ENCODE results near the gene SCART1. TPM values are rescaled to one million over a fixed set of nuclear protein-coding genes. Genes with fewer than 3 reads are reported as not detected.
"Not testable (repeated sequence)": the region's sequence is repeated elsewhere in the genome, so short reads cannot be mapped to it uniquely, and the experiment has no call there.

Gene SCART1
- total RNA-seq, 2 donors from 2014 or later = 2.2 to 10.1 TPM

- no peak overlapping the region for H3K4me3 ChIP-seq
- no peak overlapping the region for H3K27ac ChIP-seq
- no peaks in the 10 kb centered on the region for H3K27me3 ChIP-seq (replicated peaks; ENCODE audit: insufficient read depth)
- no peaks in the 10 kb centered on the region for H3K36me3 ChIP-seq
- no peak for DNase-seq (ENCODE audit: low spot score)
- TF ChIP-seq POLR2A (IDR thresholded peaks at IDR 0.05) = no peak
- TF ChIP-seq CTCF (IDR thresholded peaks at IDR 0.05) = no peak
- TF ChIP-seq POLR2AphosphoS5 (IDR thresholded peaks at IDR 0.05) = no peak
- no peaks in the 10 kb centered on the region for H3K4me1 ChIP-seq (replicated peaks)
- H3K9me3 ChIP-seq = no peaks in the 10 kb centered on the region
- 88% methylated on average over 25 of the region's 25 CpGs for WGBS
- intact Hi-C loops (cut with DNase I) = no loop called here
Observed at GRCh38 chr10:133439517-133440461, 14.0 kb upstream of the SCART1 start.

- Histone ChIP-seq H3K9me3 (no peaks in the 10 kb centered on the region), H3K27ac (no peak overlapping the region), H3K4me3 (no peak overlapping the region), H3K27me3 (replicated peaks; ENCODE audit: insufficient read depth) (no peaks in the 10 kb centered on the region), H3K36me3 (no peaks in the 10 kb centered on the region), H3K4me1 (replicated peaks) (no peaks in the 10 kb centered on the region)
- intact Hi-C loops (cut with DNase I) = no loop called here
- DNase-seq (ENCODE audit: low spot score) = no peak
- WGBS = 97% methylated on average over 18 of the region's 18 CpGs
- TF ChIP-seq POLR2A (IDR thresholded peaks at IDR 0.05) (no peak), CTCF (IDR thresholded peaks at IDR 0.05) (no peak), POLR2AphosphoS5 (IDR thresholded peaks at IDR 0.05) (no peak)
Observed at GRCh38 chr10:133440633-133441285, 13.0 kb upstream of the SCART1 start.

GRCh38 chr10:133441356-133441755, 12.4 kb upstream of the SCART1 start:
- H3K9me3 ChIP-seq; H3K27me3 ChIP-seq (replicated peaks; ENCODE audit: insufficient read depth); H3K4me1 ChIP-seq (replicated peaks); DNase-seq (ENCODE audit: low spot score); intact Hi-C loops (cut with DNase I); H3K27ac ChIP-seq; H3K36me3 ChIP-seq; H3K4me3 ChIP-seq: not testable (repeated sequence)
- WGBS = 78% methylated on average over 7 of the region's 21 CpGs

- TF ChIP-seq POLR2A (IDR thresholded peaks at IDR 0.05) (no peak), CTCF (IDR thresholded peaks at IDR 0.05) (no peak), POLR2AphosphoS5 (IDR thresholded peaks at IDR 0.05) (no peak)
- no peaks in the 10 kb centered on the region for H3K36me3 ChIP-seq
- no peak overlapping the region for H3K4me3 ChIP-seq
- no peaks in the 10 kb centered on the region for H3K27me3 ChIP-seq (replicated peaks; ENCODE audit: insufficient read depth)
- WGBS = 78% methylated on average over 12 of the region's 12 CpGs
- no peak overlapping the region for H3K27ac ChIP-seq
- DNase-seq (ENCODE audit: low spot score) = no peak
- no peaks in the 10 kb centered on the region for H3K9me3 ChIP-seq
- intact Hi-C loops (cut with DNase I) = no loop called here
- H3K4me1 ChIP-seq (replicated peaks) = no peaks in the 10 kb centered on the region
Observed at GRCh38 chr10:133441780-133442179, 12.0 kb upstream of the SCART1 start.

GRCh38 chr10:133442191-133442966, 11.4 kb upstream of the SCART1 start:
- H3K27ac ChIP-seq = no peak overlapping the region
- intact Hi-C loops (cut with DNase I) = no loop called here
- no peaks in the 10 kb centered on the region for H3K9me3 ChIP-seq
- TF ChIP-seq CTCF (IDR thresholded peaks at IDR 0.05) = no peak
- no peak for TF ChIP-seq POLR2A (IDR thresholded peaks at IDR 0.05)
- TF ChIP-seq POLR2AphosphoS5 (IDR thresholded peaks at IDR 0.05) = no peak
- no peak overlapping the region for H3K4me3 ChIP-seq
- H3K27me3 ChIP-seq (replicated peaks; ENCODE audit: insufficient read depth) = no peaks in the 10 kb centered on the region
- no peak for DNase-seq (ENCODE audit: low spot score)
- no peaks in the 10 kb centered on the region for H3K4me1 ChIP-seq (replicated peaks)
- H3K36me3 ChIP-seq = no peaks in the 10 kb centered on the region
- 86% methylated on average over 16 of the region's 23 CpGs for WGBS

All from prostate gland (tissue), 2 donors.